Measurements from ENCODE around the gene ZMIZ1. TPM values are rescaled to one million over a fixed set of nuclear protein-coding genes. Genes with fewer than 3 reads are reported as not detected.

ZMIZ1 gene
- total RNA-seq, 2 donors from 2014 or later, result 30.0 to 34.0 TPM

- ATAC-seq (no peak), DNase-seq (no peak)
- Mint-ChIP-seq H3K4me1 (peaks cover 48% of the 10 kb centered on the region), H3K27me3 (no peaks in the 10 kb centered on the region), H3K27ac (no peak overlapping the region), H3K4me3 (no peak overlapping the region), H3K36me3 (ENCODE audit: low read depth) (peaks cover under 1% of the 10 kb centered on the region)
- no peaks in the 10 kb centered on the region for H3K9me3 ChIP-seq (ENCODE audit: control insufficient read depth, low read length, poor library complexity, severe bottlenecking)
These were observed 10.3 kb downstream of the ZMIZ1 start for GRCh38 chr10:79079054-79079397.

GRCh38 chr10:79079490-79080355 lies 11.0 kb downstream of the ZMIZ1 start:
- Mint-ChIP-seq H3K27ac (no peak overlapping the region), H3K4me3 (no peak overlapping the region), H3K4me1 (peaks cover 52% of the 10 kb centered on the region), H3K27me3 (no peaks in the 10 kb centered on the region), H3K36me3 (ENCODE audit: low read depth) (peaks cover 2% of the 10 kb centered on the region)
- DNase-seq (no peak), ATAC-seq (no peak)
- no peaks in the 10 kb centered on the region for H3K9me3 ChIP-seq (ENCODE audit: control insufficient read depth, low read length, poor library complexity, severe bottlenecking)

GRCh38 chr10:79081353-79082034 lies 12.7 kb downstream of the ZMIZ1 start:
- Mint-ChIP-seq H3K4me1 (peaks cover 49% of the 10 kb centered on the region), H3K4me3 (no peak overlapping the region), H3K27ac (peak overlapping the region; percentile 43)

GRCh38 chr10:79082035-79082373 lies 13.2 kb downstream of the ZMIZ1 start:
- DNase-seq, result no peak
- H3K27me3 Mint-ChIP-seq, result no peaks in the 10 kb centered on the region
- no peak for ATAC-seq
- peaks cover 53% of the 10 kb centered on the region for H3K4me1 Mint-ChIP-seq
- no peak overlapping the region for H3K4me3 Mint-ChIP-seq
- peak overlapping the region; percentile 16 for H3K27ac Mint-ChIP-seq
- H3K36me3 Mint-ChIP-seq (ENCODE audit: low read depth), result peaks cover 2% of the 10 kb centered on the region
- H3K9me3 ChIP-seq (ENCODE audit: control insufficient read depth, low read length, poor library complexity, severe bottlenecking), result no peaks in the 10 kb centered on the region

More at GRCh38 chr10:79081353-79082034, 12.7 kb downstream of the ZMIZ1 start:
- H3K36me3 Mint-ChIP-seq (ENCODE audit: low read depth), result peaks cover 2% of the 10 kb centered on the region
- H3K9me3 ChIP-seq (ENCODE audit: control insufficient read depth, low read length, poor library complexity, severe bottlenecking), result no peaks in the 10 kb centered on the region
- H3K27me3 Mint-ChIP-seq, result no peaks in the 10 kb centered on the region
- ATAC-seq (no peak), DNase-seq (no peak)

GRCh38 chr10:79082631-79083596 lies 14.1 kb downstream of the ZMIZ1 start:
- Mint-ChIP-seq H3K36me3 (ENCODE audit: low read depth) (peaks cover 2% of the 10 kb centered on the region), H3K27me3 (no peaks in the 10 kb centered on the region), H3K27ac (peak overlapping the region; percentile 80), H3K4me3 (peak overlapping the region; percentile 46), H3K4me1 (peaks cover 54% of the 10 kb centered on the region)
- H3K9me3 ChIP-seq (ENCODE audit: control insufficient read depth, low read length, poor library complexity, severe bottlenecking), result no peaks in the 10 kb centered on the region
- no peak for DNase-seq
- no peak for ATAC-seq

- H3K4me3 Mint-ChIP-seq, result peak overlapping the region; percentile 56
- peaks cover 49% of the 10 kb centered on the region for H3K4me1 Mint-ChIP-seq
- no peaks in the 10 kb centered on the region for H3K27me3 Mint-ChIP-seq
- peaks cover 2% of the 10 kb centered on the region for H3K36me3 Mint-ChIP-seq (ENCODE audit: low read depth)
- no peaks in the 10 kb centered on the region for H3K9me3 ChIP-seq (ENCODE audit: control insufficient read depth, low read length, poor library complexity, severe bottlenecking)
- DNase-seq (no peak), ATAC-seq (peak; percentile 55)
- H3K27ac Mint-ChIP-seq, result peak overlapping the region; percentile 80
These were observed 15.5 kb downstream of the ZMIZ1 start for GRCh38 chr10:79084012-79084971.

- DNase-seq (no peak), ATAC-seq (peak; percentile 51)
- Mint-ChIP-seq H3K4me3 (no peak overlapping the region), H3K27ac (no peak overlapping the region), H3K4me1 (peaks cover 47% of the 10 kb centered on the region), H3K36me3 (ENCODE audit: low read depth) (peaks cover 2% of the 10 kb centered on the region), H3K27me3 (no peaks in the 10 kb centered on the region)
- H3K9me3 ChIP-seq (ENCODE audit: control insufficient read depth, low read length, poor library complexity, severe bottlenecking), result no peaks in the 10 kb centered on the region
These were observed 16.3 kb downstream of the ZMIZ1 start for GRCh38 chr10:79084972-79085597.

GRCh38 chr10:79086822-79087221 lies 18.1 kb downstream of the ZMIZ1 start:
- Mint-ChIP-seq H3K36me3 (ENCODE audit: low read depth) (peaks cover 2% of the 10 kb centered on the region), H3K27me3 (no peaks in the 10 kb centered on the region), H3K4me3 (no peak overlapping the region), H3K4me1 (peaks cover 50% of the 10 kb centered on the region), H3K27ac (peak overlapping the region; percentile 9)
- H3K9me3 ChIP-seq (ENCODE audit: control insufficient read depth, low read length, poor library complexity, severe bottlenecking), result no peaks in the 10 kb centered on the region
- no peak for ATAC-seq
- DNase-seq, result no peak

- peaks cover 57% of the 10 kb centered on the region for H3K4me1 Mint-ChIP-seq
- H3K4me3 Mint-ChIP-seq, result no peak overlapping the region
- no peaks in the 10 kb centered on the region for H3K27me3 Mint-ChIP-seq
- no peak for ATAC-seq
- DNase-seq, result no peak
- peaks cover 2% of the 10 kb centered on the region for H3K36me3 Mint-ChIP-seq (ENCODE audit: low read depth)
- peak overlapping the region; percentile 29 for H3K27ac Mint-ChIP-seq
- H3K9me3 ChIP-seq (ENCODE audit: control insufficient read depth, low read length, poor library complexity, severe bottlenecking), result no peaks in the 10 kb centered on the region
These were observed 19.0 kb downstream of the ZMIZ1 start for GRCh38 chr10:79087721-79088120.

GRCh38 chr10:79088176-79088575 lies 19.4 kb downstream of the ZMIZ1 start:
- Mint-ChIP-seq H3K4me1 (peaks cover 54% of the 10 kb centered on the region), H3K27ac (no peak overlapping the region), H3K36me3 (ENCODE audit: low read depth) (peaks cover 2% of the 10 kb centered on the region), H3K4me3 (no peak overlapping the region), H3K27me3 (no peaks in the 10 kb centered on the region)
- H3K9me3 ChIP-seq (ENCODE audit: control insufficient read depth, low read length, poor library complexity, severe bottlenecking), result no peaks in the 10 kb centered on the region
- DNase-seq, result no peak
- no peak for ATAC-seq

GRCh38 chr10:79088613-79089355 lies 20.0 kb downstream of the ZMIZ1 start:
- H3K36me3 Mint-ChIP-seq (ENCODE audit: low read depth), result peaks cover 2% of the 10 kb centered on the region
- H3K27me3 Mint-ChIP-seq, result no peaks in the 10 kb centered on the region

More at GRCh38 chr10:79088613-79089355, 20.0 kb downstream of the ZMIZ1 start:
- Mint-ChIP-seq H3K4me3 (no peak overlapping the region), H3K27ac (no peak overlapping the region), H3K4me1 (peaks cover 52% of the 10 kb centered on the region)
- no peaks in the 10 kb centered on the region for H3K9me3 ChIP-seq (ENCODE audit: control insufficient read depth, low read length, poor library complexity, severe bottlenecking)
- DNase-seq (no peak), ATAC-seq (no peak)

All from T-helper 17 cell (primary cell).